GM13977 (cell line): ENCODE data around the gene INSR.
A peak's percentile ranks its signal among the peaks of the same experiment; 100 is the strongest.

Source experiments
- DNase-seq: peaks from one replicate; pipeline ENCODE4 v3.0.0; 2012; ENCODE audit warnings: low spot score
- CTCF ChIP-seq: IDR thresholded peaks from 2 replicates; pipeline ENCODE4 v1.5.1; 2012; ENCODE audit warnings: mild to moderate bottlenecking, control low read depth; ENCODE audit not compliant: insufficient read depth; ENCODE audit errors: extremely low read depth, missing control alignments
- in situ Hi-C: fragments of 300-500 bp; cut with MboI; formaldehyde crosslinking; loops from one replicate; pipeline ENCODE4 v1.12.0; 2022; ENCODE audit warnings: low sequenced_read_pairs, low pct_unique_long_range_greater_than_20kb, mixed read lengths, inconsistent platforms; ENCODE audit not compliant: unreplicated experiment

INSR gene

GRCh38 chr19:7297742-7298141 lies 3.5 kb upstream of the INSR start:
- in situ Hi-C loops: no loop called here
- no peak for DNase-seq
- TF ChIP-seq CTCF: no peak

- in situ Hi-C loops: no loop called here
- TF ChIP-seq CTCF: no peak
- no peak for DNase-seq
These were observed 1.8 kb upstream of the INSR start for GRCh38 chr19:7295912-7296536.

- DNase-seq: peak; percentile 80
- in situ Hi-C loops: no loop called here
- peak; percentile 60 for TF ChIP-seq CTCF
These were observed 471 bp upstream of the INSR start for GRCh38 chr19:7294558-7295212.

- peak; percentile 44 for DNase-seq
- no peak for TF ChIP-seq CTCF
- in situ Hi-C loops: no loop called here
These were observed 1.1 kb downstream of the INSR start for GRCh38 chr19:7292950-7293761.

GRCh38 chr19:7292352-7292949 lies 1.8 kb downstream of the INSR start:
- DNase-seq: peak; percentile 49
- no peak for TF ChIP-seq CTCF
- in situ Hi-C loops: no loop called here

- no peak for TF ChIP-seq CTCF
- no peak for DNase-seq
- in situ Hi-C loops: no loop called here
These were observed 5.2 kb downstream of the INSR start for GRCh38 chr19:7288977-7289376.
